GM12878 (cell line): Measurements from ENCODE around the gene DYNLT3. TPM values are rescaled to one million over a fixed set of nuclear protein-coding genes. Genes with fewer than 3 reads are reported as not detected.

ENCODE experiments used
- ATF7 ChIP-seq: fragments of 450-650 bp; IDR thresholded peaks from 2 replicates; pipeline ENCODE4 v1.6.1; 2016; ENCODE audit warnings: low read depth, mild to moderate bottlenecking
- BACH1 ChIP-seq: fragments of 450-650 bp; IDR thresholded peaks from 2 replicates; pipeline ENCODE4 v1.6.1; 2017; ENCODE audit warnings: mild to moderate bottlenecking, borderline replicate concordance
- BCL11A ChIP-seq: IDR thresholded peaks from 2 replicates; pipeline ENCODE4 v1.6.1; 2011; ENCODE audit warnings: low read depth, low read length
- CREM ChIP-seq: IDR thresholded peaks from 2 replicates; pipeline ENCODE4 v1.6.1; 2014; ENCODE audit warnings: antibody characterized with exemption, low read depth
- DPF2 ChIP-seq: fragments of 450-650 bp; IDR thresholded peaks from 2 replicates; pipeline ENCODE4 v1.6.1; 2017; ENCODE audit warnings: mild to moderate bottlenecking
- EP300 ChIP-seq, 2 experiments: fragments of 150-350 bp in 1 of 2; IDR thresholded peaks; 2 replicates each; pipeline ENCODE4 v1.6.1; 2011 to 2012; ENCODE audit warnings: low read depth in 2 of 2, low read length in 2 of 2, borderline replicate concordance in 1 of 2, improper control_type of control experiment in 1 of 2, inconsistent platforms in 1 of 2; ENCODE audit not compliant: control insufficient read depth in 1 of 2
- HCFC1 ChIP-seq: fragments of 150-350 bp; IDR thresholded peaks from 2 replicates; pipeline ENCODE4 v1.6.1; 2014; ENCODE audit warnings: low read length
- HDGF ChIP-seq: fragments of 450-650 bp; IDR thresholded peaks from 2 replicates; pipeline ENCODE4 v1.6.1; 2016; ENCODE audit warnings: antibody characterized with exemption
- IKZF2 ChIP-seq, 2 experiments: fragments of 450-650 bp; IDR thresholded peaks; 2 replicates each; pipeline ENCODE4 v1.6.1; 2017; ENCODE audit warnings: mild to moderate bottlenecking in 2 of 2, moderate library complexity in 2 of 2
- KLF5 ChIP-seq: fragments of 450-650 bp; IDR thresholded peaks from 2 replicates; pipeline ENCODE4 v1.6.1; 2014; ENCODE audit warnings: mild to moderate bottlenecking; ENCODE audit not compliant: partially characterized antibody
- MEF2B ChIP-seq: fragments of 450-650 bp; IDR thresholded peaks from 2 replicates; pipeline ENCODE4 v1.6.1; 2018; ENCODE audit warnings: mild to moderate bottlenecking, moderate library complexity; ENCODE audit not compliant: partially characterized antibody, poor library complexity, severe bottlenecking
- MTA2 ChIP-seq: fragments of 450-650 bp; IDR thresholded peaks from 2 replicates; pipeline ENCODE4 v1.6.1; 2016; ENCODE audit warnings: low read depth, mild to moderate bottlenecking, moderate library complexity
- POLR2AphosphoS5 ChIP-seq: IDR thresholded peaks from 2 replicates; pipeline ENCODE4 v1.6.1; 2011; ENCODE audit warnings: mild to moderate bottlenecking, low read length, inconsistent platforms
- RAD51 ChIP-seq: fragments of 450-650 bp; IDR thresholded peaks from 2 replicates; pipeline ENCODE4 v1.6.1; 2016; ENCODE audit warnings: moderate library complexity, mild to moderate bottlenecking, inconsistent platforms
- RB1 ChIP-seq: fragments of 450-650 bp; formaldehyde crosslinking; IDR thresholded peaks from 2 replicates; pipeline ENCODE4 v1.6.1; 2017; ENCODE audit warnings: mild to moderate bottlenecking, borderline replicate concordance
- SIN3A ChIP-seq: IDR thresholded peaks from 2 replicates; pipeline ENCODE4 v1.6.1; 2012; ENCODE audit warnings: low read depth, low read length, improper control_type of control experiment
- SP1 ChIP-seq: IDR thresholded peaks from one replicate; pipeline ENCODE4 v1.6.1; 2011; ENCODE audit warnings: low read depth, low read length
- SUZ12 ChIP-seq: fragments of 200-600 bp; sonication (generic); IDR thresholded peaks from one replicate; pipeline ENCODE4 v1.6.1; 2018; ENCODE audit warnings: antibody characterized with exemption, mild to moderate bottlenecking; ENCODE audit not compliant: unreplicated experiment
- YY1 ChIP-seq: IDR thresholded peaks from 2 replicates; pipeline ENCODE4 v1.6.1; 2011; ENCODE audit warnings: low read depth, mild to moderate bottlenecking, low read length
- ZBTB40 ChIP-seq: fragments of 450-650 bp; IDR thresholded peaks from 2 replicates; pipeline ENCODE4 v1.6.1; 2016; ENCODE audit warnings: mild to moderate bottlenecking, moderate library complexity, borderline replicate concordance
- ZNF24 ChIP-seq: fragments of 450-650 bp; IDR thresholded peaks from 2 replicates; pipeline ENCODE4 v1.6.1; 2017; ENCODE audit warnings: antibody characterized with exemption, mild to moderate bottlenecking
- ZNF592 ChIP-seq: fragments of 450-650 bp; IDR thresholded peaks from 2 replicates; pipeline ENCODE4 v1.6.1; 2017; ENCODE audit warnings: mild to moderate bottlenecking, moderate library complexity
- polyA plus RNA-seq, 11 experiments: library from polyadenylated mRNA; depleted of rRNA in 4 of 11; unstranded in 6 of 11; stranded (reverse) in 5 of 11; fragments of >200 nt; fragmentation: Nextera tagmentation in 4 of 11; fragmentation: Illumina TruSeq in 1 of 11; extraction: Ambion mirVana in 4 of 11; extraction: Trizol in 1 of 11; gene quantifications; 1 replicate in 1 of 11; 2 replicates in 10 of 11; pipeline versions ENCODE4 v1.2.1 to v1.2.3, GENCODE V29; 2011 to 2016; ENCODE audit warnings: inconsistent platforms in 2 of 11, missing spikeins in 2 of 11, low read depth in 1 of 11
- total RNA-seq, 4 experiments: library from RNA; depleted of rRNA in 3 of 4; stranded (reverse); fragments of >200 nt in 3 of 4; fragmentation: Illumina TruSeq in 1 of 4; extraction: Trizol in 1 of 4; gene quantifications; 2 replicates each; pipeline versions ENCODE4 v1.2.1 to v1.2.3, GENCODE V29; 2013 to 2021
- TF ChIP-seq, protein P1 (sequence below): fragments of 450-650 bp; IDR thresholded peaks from 2 replicates; pipeline ENCODE4 v1.6.1; 2016; ENCODE audit warnings: mild to moderate bottlenecking

The DYNLT3 gene
- total and polyA plus RNA-seq, 10 of the 15 experiments (the other 5 are each of a cell fraction or from before 2014, with no cell fraction given), result 8.0 to 19.2 (median 12.8) TPM

DNA sequence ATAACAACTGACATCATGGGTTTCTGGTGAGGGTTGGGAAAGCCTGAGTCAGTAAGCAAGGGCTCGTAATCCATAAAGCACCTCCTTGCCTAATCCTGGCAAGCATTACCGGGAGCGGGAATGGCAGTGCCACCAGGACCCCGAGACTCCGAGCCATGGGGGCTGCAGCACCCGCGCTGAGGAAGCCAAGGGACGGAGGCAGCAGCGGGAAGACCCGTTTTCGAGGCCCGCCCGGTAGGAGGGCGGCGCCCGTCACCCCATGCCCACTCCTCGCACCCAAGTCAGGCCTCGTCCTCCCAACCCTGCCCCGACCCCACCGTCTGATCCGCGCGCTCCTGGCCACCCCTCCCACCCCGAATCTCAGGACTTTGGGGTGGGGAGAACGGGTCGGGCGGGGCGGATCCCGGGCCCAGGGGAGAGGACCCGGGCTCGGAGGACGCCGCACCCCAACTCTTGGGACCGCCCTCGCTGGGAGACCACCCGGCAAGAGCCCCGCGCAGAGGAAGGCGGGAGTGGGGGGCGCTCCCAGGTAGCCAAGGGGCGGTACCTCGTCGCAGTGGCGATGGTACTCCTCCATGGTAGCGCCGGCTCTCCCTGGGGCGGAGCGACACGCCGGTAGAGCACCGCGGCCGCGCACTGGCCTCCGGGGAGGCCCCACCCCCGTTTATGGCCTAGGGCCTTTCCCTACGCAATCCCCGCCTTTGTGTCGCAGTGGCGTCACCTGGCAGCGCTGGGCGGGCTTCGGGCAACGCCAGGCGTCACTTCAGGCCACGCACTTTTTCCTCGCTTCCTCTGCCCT, at the start of gene DYNLT3 (continued):
- TF ChIP-seq ZNF592 (no peak), RAD51 (no peak), DPF2 (0 out of 2 replicates have a peak, but pooled peaks have one; percentile 19), ZBTB40 (no peak), ZNF24 (no peak), SP1 (no peak), SUZ12 (no peak), KLF5 (no peak), RB1 (0 out of 2 replicates have a peak, but pooled peaks have one; percentile 54), HDGF (peak; percentile 23; the same call in 1 of the 2 replicates), CREM (peak; percentile 59; the same call in 1 of the 2 replicates), MTA2 (no peak), EP300 (IDR thresholded peaks at IDR 0.05; ENCODE audit: borderline replicate concordance in 1 of 2, control insufficient read depth in 1 of 2, low read depth in 2 of 2, low read length in 2 of 2) (no peak), YY1 (no peak), HCFC1 (no peak), SIN3A (no peak), IKZF2 (IDR thresholded peaks at IDR 0.05) (no peak), BACH1 (no peak), ATF7 (peak; percentile 61), POLR2AphosphoS5 (no peak), BCL11A (no peak), MEF2B (no peak)
- TF ChIP-seq, protein P1, sequence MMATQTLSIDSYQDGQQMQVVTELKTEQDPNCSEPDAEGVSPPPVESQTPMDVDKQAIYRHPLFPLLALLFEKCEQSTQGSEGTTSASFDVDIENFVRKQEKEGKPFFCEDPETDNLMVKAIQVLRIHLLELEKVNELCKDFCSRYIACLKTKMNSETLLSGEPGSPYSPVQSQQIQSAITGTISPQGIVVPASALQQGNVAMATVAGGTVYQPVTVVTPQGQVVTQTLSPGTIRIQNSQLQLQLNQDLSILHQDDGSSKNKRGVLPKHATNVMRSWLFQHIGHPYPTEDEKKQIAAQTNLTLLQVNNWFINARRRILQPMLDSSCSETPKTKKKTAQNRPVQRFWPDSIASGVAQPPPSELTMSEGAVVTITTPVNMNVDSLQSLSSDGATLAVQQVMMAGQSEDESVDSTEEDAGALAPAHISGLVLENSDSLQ, result peak; percentile 43; the same call in 1 of the 2 replicates
